A673 (cell line): ENCODE data around the gene PEAR1.

Source experiments
- CTCF ChIP-seq: fragments of 300-800, 200-600 bp; sonication (generic); conservative IDR thresholded peaks from 2 replicates; pipeline ENCODE4 v1.5.1; 2017; ENCODE audit warnings: low read depth, mild to moderate bottlenecking, antibody characterized with exemption, low read length, moderate library complexity, mixed read lengths
- EZH2 ChIP-seq: fragments of 200-600 bp; sonication (generic); IDR thresholded peaks from 2 replicates; pipeline ENCODE4 v1.6.1; 2017; ENCODE audit warnings: borderline replicate concordance, low read depth, mild to moderate bottlenecking, mixed read lengths, antibody characterized with exemption, low read length; ENCODE audit not compliant: poor library complexity, severe bottlenecking

- TF ChIP-seq CTCF (no peak), EZH2 (no peak)
These were observed 70.1 kb downstream of the PEAR1 start for GRCh38 chr1:156963621-156964020.
